Measurements from ENCODE around the gene HOXA5.

The HOXA5 gene

DNA sequence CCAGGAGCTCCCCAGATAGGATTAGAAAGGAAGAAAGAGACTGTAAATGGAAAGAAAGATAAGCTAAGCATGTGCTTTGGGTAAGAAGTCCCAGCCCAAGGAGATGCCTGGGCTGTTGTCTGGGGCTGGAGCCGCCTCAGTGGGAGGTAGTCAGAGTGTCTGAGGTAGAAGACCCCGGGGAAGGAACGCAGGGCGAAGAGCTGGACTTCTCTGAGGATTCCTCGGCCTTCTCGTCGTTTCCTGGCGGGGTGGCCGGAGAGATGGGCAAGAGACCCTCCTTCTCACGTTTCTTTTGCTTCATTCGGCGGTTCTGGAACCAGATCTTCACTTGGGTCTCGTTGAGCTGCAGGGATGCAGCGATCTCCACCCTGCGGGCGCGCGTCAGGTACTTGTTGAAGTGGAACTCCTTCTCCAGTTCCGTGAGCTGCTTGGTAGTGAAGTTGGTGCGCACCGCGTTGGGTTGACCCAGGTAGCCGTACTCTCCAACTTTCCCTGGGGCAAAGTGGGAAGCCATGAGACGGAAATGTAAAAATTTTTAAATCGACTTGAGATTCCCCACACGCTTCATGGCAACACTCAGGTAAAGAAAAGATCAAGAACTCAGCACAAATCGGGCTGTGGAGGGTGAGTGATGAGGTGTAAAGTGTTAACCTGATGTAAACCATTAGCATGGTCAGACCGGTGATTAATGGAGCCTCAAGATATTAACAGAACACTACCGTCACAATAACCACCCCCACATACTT lies 49.0 kb downstream of the HOXA5 start:
- H3K9me3 ChIP-seq (ENCODE audit: control insufficient read depth in 1 of 2, low read length in 2 of 2) = no peaks in the 10 kb centered on the region
- H3K36me3 ChIP-seq (ENCODE audit: control insufficient read depth in 1 of 2, insufficient read depth in 2 of 2, low read length in 2 of 2) = peaks cover 0 to 3% of the 10 kb centered on the region in 2 donors
- H3K4me1 ChIP-seq (ENCODE audit: control insufficient read depth in 1 of 2, insufficient read depth in 2 of 2, low read length in 2 of 2) = peaks cover 0 to 7% of the 10 kb centered on the region in 2 donors
- H3K4me3 ChIP-seq (ENCODE audit: low read depth in 1 of 2, low read length in 2 of 2) = no peak overlapping the region
- H3K27ac ChIP-seq (ENCODE audit: low read length) = no peak overlapping the region
- peaks cover 9% of the 10 kb centered on the region for H3K27me3 ChIP-seq (ENCODE audit: low read depth, low read length)

- Histone ChIP-seq H3K9me3 (ENCODE audit: control insufficient read depth in 1 of 2, low read length in 2 of 2) (no peaks in the 10 kb centered on the region), H3K27me3 (ENCODE audit: low read depth, low read length) (peaks cover 14% of the 10 kb centered on the region), H3K4me1 (ENCODE audit: control insufficient read depth in 1 of 2, insufficient read depth in 2 of 2, low read length in 2 of 2) (peaks cover 0 to 7% of the 10 kb centered on the region in 2 donors), H3K27ac (ENCODE audit: low read length) (no peak overlapping the region), H3K36me3 (ENCODE audit: control insufficient read depth in 1 of 2, insufficient read depth in 2 of 2, low read length in 2 of 2) (peaks cover 0 to 3% of the 10 kb centered on the region in 2 donors), H3K4me3 (ENCODE audit: low read depth in 1 of 2, low read length in 2 of 2) (no peak overlapping the region)
Measured at GRCh38 chr7:27093184-27093895, 50.1 kb downstream of the HOXA5 start.

DNA sequence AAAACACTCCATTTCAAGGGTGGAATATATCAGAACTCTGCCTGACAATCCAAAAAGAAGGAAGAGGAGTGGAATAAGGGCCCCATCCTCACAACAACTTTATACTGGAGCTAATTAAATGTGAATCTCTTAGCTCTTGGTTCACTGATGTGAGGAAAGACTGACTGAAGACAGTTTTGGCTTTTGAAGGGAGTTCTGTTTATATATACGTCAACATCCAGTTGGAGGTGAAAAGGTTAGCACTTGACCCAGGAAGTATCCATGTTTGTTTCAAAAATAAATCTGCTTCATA lies 50.7 kb downstream of the HOXA5 start:
- H3K4me3 ChIP-seq (ENCODE audit: low read depth in 1 of 2, low read length in 2 of 2) = no peak overlapping the region
- peaks cover 14% of the 10 kb centered on the region for H3K27me3 ChIP-seq (ENCODE audit: low read depth, low read length)
- H3K4me1 ChIP-seq (ENCODE audit: control insufficient read depth in 1 of 2, insufficient read depth in 2 of 2, low read length in 2 of 2) = peaks cover 3 to 6% of the 10 kb centered on the region in 2 donors
- no peak overlapping the region for H3K27ac ChIP-seq (ENCODE audit: low read length)
- peaks cover 0 to 3% of the 10 kb centered on the region in 2 donors for H3K36me3 ChIP-seq (ENCODE audit: control insufficient read depth in 1 of 2, insufficient read depth in 2 of 2, low read length in 2 of 2)
- H3K9me3 ChIP-seq (ENCODE audit: control insufficient read depth in 1 of 2, low read length in 2 of 2) = no peaks in the 10 kb centered on the region

- Histone ChIP-seq H3K36me3 (ENCODE audit: control insufficient read depth in 1 of 2, insufficient read depth in 2 of 2, low read length in 2 of 2) (peaks cover 0 to 3% of the 10 kb centered on the region in 2 donors), H3K27ac (ENCODE audit: low read length) (no peak overlapping the region), H3K4me1 (ENCODE audit: control insufficient read depth in 1 of 2, insufficient read depth in 2 of 2, low read length in 2 of 2) (peaks cover under 1 to 3% of the 10 kb centered on the region in 2 donors), H3K9me3 (ENCODE audit: control insufficient read depth in 1 of 2, low read length in 2 of 2) (no peaks in the 10 kb centered on the region), H3K27me3 (ENCODE audit: low read depth, low read length) (peaks cover 14% of the 10 kb centered on the region), H3K4me3 (ENCODE audit: low read depth in 1 of 2, low read length in 2 of 2) (no peak overlapping the region)
Measured at GRCh38 chr7:27091941-27092818, 51.3 kb downstream of the HOXA5 start.

DNA sequence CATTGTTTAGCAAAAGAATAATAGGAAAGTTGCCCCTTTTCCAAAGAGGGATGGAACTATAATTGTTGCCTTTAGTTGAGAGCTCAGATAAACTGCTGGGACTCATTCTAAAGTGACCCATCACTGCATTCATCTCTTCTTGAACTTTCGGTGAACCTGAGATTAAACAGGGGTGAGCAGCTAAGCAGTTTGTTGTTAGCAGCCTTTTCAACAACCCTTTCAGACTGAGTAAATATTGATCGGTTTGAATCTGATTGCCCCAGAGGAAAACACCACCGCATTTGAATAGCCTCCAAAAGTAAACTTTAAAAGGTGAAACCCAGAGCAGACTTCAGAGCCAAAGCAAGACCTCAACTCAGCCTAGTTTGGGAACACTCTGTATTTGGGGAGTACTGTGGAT lies 52.4 kb downstream of the HOXA5 start:
- Histone ChIP-seq H3K36me3 (ENCODE audit: control insufficient read depth in 1 of 2, insufficient read depth in 2 of 2, low read length in 2 of 2) (peaks cover 0 to under 1% of the 10 kb centered on the region in 2 donors), H3K9me3 (ENCODE audit: control insufficient read depth in 1 of 2, low read length in 2 of 2) (no peaks in the 10 kb centered on the region), H3K27ac (ENCODE audit: low read length) (no peak overlapping the region), H3K4me3 (ENCODE audit: low read depth in 1 of 2, low read length in 2 of 2) (no peak overlapping the region), H3K27me3 (ENCODE audit: low read depth, low read length) (peaks cover 14% of the 10 kb centered on the region), H3K4me1 (ENCODE audit: control insufficient read depth in 1 of 2, insufficient read depth in 2 of 2, low read length in 2 of 2) (peaks cover 0 to 3% of the 10 kb centered on the region in 2 donors)
